ENCODE results near the gene SLC1A7. TPM values are rescaled to one million over a fixed set of nuclear protein-coding genes. Genes with fewer than 3 reads are reported as not detected.

Gene SLC1A7
- total and polyA plus RNA-seq, 2 donors (not counting 1 experiment from before 2014, with no cell fraction given), result 0.10 TPM; not detected in 1

DNA sequence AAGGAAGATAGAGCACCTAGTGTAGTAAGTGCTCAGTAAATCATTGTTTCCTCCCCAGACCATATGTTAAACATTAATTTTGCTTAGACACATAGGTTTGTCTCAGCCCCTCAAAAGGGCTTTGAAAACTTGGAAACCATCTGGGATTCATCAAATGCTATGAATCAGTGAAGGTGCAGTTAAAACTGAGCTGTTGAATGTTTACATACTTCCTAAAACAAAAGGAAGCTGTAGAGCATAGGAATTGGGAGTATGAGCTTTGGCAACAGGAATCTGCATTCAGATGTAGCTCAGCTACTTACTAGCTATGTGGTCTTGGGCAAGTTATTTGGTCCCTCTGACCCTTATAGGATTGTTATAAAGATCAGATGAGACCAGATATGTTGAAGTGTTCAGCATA is 99.2 kb downstream of the SLC1A7 start:
- H3K27ac Mint-ChIP-seq, result no peak overlapping the region
- Histone ChIP-seq H3K9me3 (ENCODE audit: control extremely low read depth in 1 of 3, control insufficient read depth in 2 of 3, insufficient read depth in 1 of 3, low read length in 2 of 3) (no peaks in the 10 kb centered on the region), H3K36me3 (replicated peaks in 1 of 2; ENCODE audit: control extremely low read depth in 1 of 2, control insufficient read depth in 1 of 2, extremely low read depth in 1 of 2, insufficient read depth in 2 of 2, low read length in 1 of 2) (peaks cover 11 to 42% of the 10 kb centered on the region in 2 experiments), H3K27ac (ENCODE audit: low read length in 2 of 2) (no peak overlapping the region), H3K79me2 (ENCODE audit: control insufficient read depth, insufficient read depth, low read length) (no peaks in the 10 kb centered on the region), H3K9ac (ENCODE audit: low read length) (no peak overlapping the region), H3K27me3 (replicated peaks in 1 of 4; ENCODE audit: control extremely low read depth in 1 of 4, control insufficient read depth in 3 of 4, insufficient read depth in 4 of 4, low read length in 3 of 4) (no peaks in the 10 kb centered on the region), H3K4me2 (replicated peaks; ENCODE audit: low read depth, low read length, poor library complexity, severe bottlenecking) (no peak overlapping the region), H2AFZ (ENCODE audit: insufficient read depth, low read depth, low read length, poor library complexity, severe bottlenecking) (no peak overlapping the region), H3K4me3 (ENCODE audit: control extremely low read depth in 1 of 5, extremely low read depth in 1 of 5, insufficient read depth in 1 of 5, low read depth in 2 of 5, low read length in 4 of 5) (no peak overlapping the region), H3K4me1 (ENCODE audit: control insufficient read depth in 2 of 2, insufficient read depth in 2 of 2, low read length in 2 of 2) (no peaks in the 10 kb centered on the region), H4K20me1 (ENCODE audit: control insufficient read depth, insufficient read depth, low read length, poor library complexity, severe bottlenecking) (peaks cover 4% of the 10 kb centered on the region)
- H3K27me3 Mint-ChIP-seq, result no peaks in the 10 kb centered on the region
- ChIA-PET POLR2A (no interaction called here), CTCF (no interaction called here)
- intact Hi-C loops (cut with micrococcal nuclease), result no loop called here
- H3K4me1 Mint-ChIP-seq, result no peaks in the 10 kb centered on the region
- DNase-seq (no peak), ATAC-seq (ENCODE audit: low read depth) (no peak)
- no peak overlapping the region for H3K4me3 Mint-ChIP-seq
- no peaks in the 10 kb centered on the region for H3K9me3 Mint-ChIP-seq (ENCODE audit: insufficient read depth)
- TF ChIP-seq EZH2 (IDR thresholded peaks at IDR 0.05; ENCODE audit: borderline replicate concordance, insufficient read depth, low read depth, low read length, poor library complexity, severe bottlenecking), result no peak

DNA sequence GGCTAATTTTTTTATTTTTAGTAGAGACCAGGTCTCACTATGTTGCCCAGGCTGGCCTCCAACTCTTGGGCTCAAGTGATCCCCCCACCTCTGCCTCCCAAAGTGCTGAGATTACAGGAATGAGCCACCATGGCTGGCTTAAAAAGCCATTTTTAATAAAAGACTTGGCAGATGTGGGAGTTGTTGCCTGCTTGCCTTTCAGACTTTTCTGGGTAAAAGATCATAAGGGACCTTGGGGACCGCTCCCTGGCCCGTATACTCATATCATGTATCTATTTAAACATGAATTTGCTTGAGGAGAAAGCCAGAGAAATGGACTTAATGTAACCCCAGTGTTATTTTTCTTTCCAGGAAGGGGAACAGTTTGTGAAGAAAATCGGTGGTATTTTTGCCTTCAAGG is 103.9 kb downstream of the SLC1A7 start:
- Histone ChIP-seq H3K4me1 (ENCODE audit: control insufficient read depth in 2 of 2, insufficient read depth in 2 of 2, low read length in 2 of 2) (no peaks in the 10 kb centered on the region), H3K9ac (ENCODE audit: low read length) (no peak overlapping the region), H3K36me3 (replicated peaks in 1 of 2; ENCODE audit: control extremely low read depth in 1 of 2, control insufficient read depth in 1 of 2, extremely low read depth in 1 of 2, insufficient read depth in 2 of 2, low read length in 1 of 2) (peaks cover 1 to 34% of the 10 kb centered on the region in 2 experiments), H2AFZ (ENCODE audit: insufficient read depth, low read depth, low read length, poor library complexity, severe bottlenecking) (no peak overlapping the region), H4K20me1 (ENCODE audit: control insufficient read depth, insufficient read depth, low read length, poor library complexity, severe bottlenecking) (no peaks in the 10 kb centered on the region), H3K4me2 (replicated peaks; ENCODE audit: low read depth, low read length, poor library complexity, severe bottlenecking) (no peak overlapping the region), H3K4me3 (ENCODE audit: control extremely low read depth in 1 of 5, extremely low read depth in 1 of 5, insufficient read depth in 1 of 5, low read depth in 2 of 5, low read length in 4 of 5) (no peak overlapping the region), H3K27ac (ENCODE audit: low read length in 2 of 2) (no peak overlapping the region), H3K79me2 (ENCODE audit: control insufficient read depth, insufficient read depth, low read length) (no peaks in the 10 kb centered on the region), H3K9me3 (ENCODE audit: control extremely low read depth in 1 of 3, control insufficient read depth in 2 of 3, insufficient read depth in 1 of 3, low read length in 2 of 3) (no peaks in the 10 kb centered on the region), H3K27me3 (replicated peaks in 1 of 4; ENCODE audit: control extremely low read depth in 1 of 4, control insufficient read depth in 3 of 4, insufficient read depth in 4 of 4, low read length in 3 of 4) (no peaks in the 10 kb centered on the region)
- WGBS (ENCODE audit: insufficient coverage), result 100% methylated on average over 1 of the region's 3 CpGs
- Mint-ChIP-seq H3K4me3 (no peak overlapping the region), H3K27ac (no peak overlapping the region), H3K27me3 (no peaks in the 10 kb centered on the region), H3K9me3 (ENCODE audit: insufficient read depth) (no peaks in the 10 kb centered on the region), H3K4me1 (no peaks in the 10 kb centered on the region)
- ChIA-PET CTCF (no interaction called here), POLR2A (no interaction called here)
- no peak for DNase-seq
- ATAC-seq (ENCODE audit: low read depth), result no peak
- TF ChIP-seq, protein P1, sequence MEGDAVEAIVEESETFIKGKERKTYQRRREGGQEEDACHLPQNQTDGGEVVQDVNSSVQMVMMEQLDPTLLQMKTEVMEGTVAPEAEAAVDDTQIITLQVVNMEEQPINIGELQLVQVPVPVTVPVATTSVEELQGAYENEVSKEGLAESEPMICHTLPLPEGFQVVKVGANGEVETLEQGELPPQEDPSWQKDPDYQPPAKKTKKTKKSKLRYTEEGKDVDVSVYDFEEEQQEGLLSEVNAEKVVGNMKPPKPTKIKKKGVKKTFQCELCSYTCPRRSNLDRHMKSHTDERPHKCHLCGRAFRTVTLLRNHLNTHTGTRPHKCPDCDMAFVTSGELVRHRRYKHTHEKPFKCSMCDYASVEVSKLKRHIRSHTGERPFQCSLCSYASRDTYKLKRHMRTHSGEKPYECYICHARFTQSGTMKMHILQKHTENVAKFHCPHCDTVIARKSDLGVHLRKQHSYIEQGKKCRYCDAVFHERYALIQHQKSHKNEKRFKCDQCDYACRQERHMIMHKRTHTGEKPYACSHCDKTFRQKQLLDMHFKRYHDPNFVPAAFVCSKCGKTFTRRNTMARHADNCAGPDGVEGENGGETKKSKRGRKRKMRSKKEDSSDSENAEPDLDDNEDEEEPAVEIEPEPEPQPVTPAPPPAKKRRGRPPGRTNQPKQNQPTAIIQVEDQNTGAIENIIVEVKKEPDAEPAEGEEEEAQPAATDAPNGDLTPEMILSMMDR (IDR thresholded peaks at IDR 0.05), result no peak
- no peak for TF ChIP-seq EZH2 (IDR thresholded peaks at IDR 0.05; ENCODE audit: borderline replicate concordance, insufficient read depth, low read depth, low read length, poor library complexity, severe bottlenecking)
- intact Hi-C loops (cut with micrococcal nuclease), result no loop called here

Small RNAs within 50 kb of the gene (small RNA-seq; reads per million reads assigned to genes)
- not detected for gene HIGD1AP11 (ENCODE audit: insufficient read length, low read depth, low replicate concordance)

Other genes starting within 250 kb of the SLC1A7 start
- 116 TPM in 2 replicates for gene ECHDC2, start 220.9 kb downstream of the SLC1A7 start, total RNA-seq
- gene ECHDC2, start 220.9 kb downstream of the SLC1A7 start, polyA plus RNA-seq, result 106 and 121 TPM in 2 replicates
- 45.0 and 46.6 TPM in 2 replicates for gene SCP2, start 215.4 kb downstream of the SLC1A7 start, total RNA-seq
- gene SCP2, start 215.4 kb downstream of the SLC1A7 start, polyA plus RNA-seq, result 19.4 and 25.3 TPM in 2 replicates
- not detected in 2 replicates for gene PODN, start 80.4 kb downstream of the SLC1A7 start, total RNA-seq
- gene PODN, start 80.4 kb downstream of the SLC1A7 start, polyA plus RNA-seq, result not detected in 2 replicates
- gene CPT2, start 54.2 kb upstream of the SLC1A7 start, total RNA-seq, result 16.7 and 19.8 TPM in 2 replicates
- gene CPT2, start 54.2 kb upstream of the SLC1A7 start, polyA plus RNA-seq, result 5.0 and 6.3 TPM in 2 replicates
- 62.0 and 62.1 TPM in 2 replicates for gene CZIB, start 78.0 kb upstream of the SLC1A7 start, total RNA-seq
- gene CZIB, start 78.0 kb upstream of the SLC1A7 start, polyA plus RNA-seq, result 47.9 and 51.8 TPM in 2 replicates
- gene MAGOH, start 95.9 kb upstream of the SLC1A7 start, total RNA-seq, result 36.2 and 45.6 TPM in 2 replicates
- gene MAGOH, start 95.9 kb upstream of the SLC1A7 start, polyA plus RNA-seq, result 10.8 and 42.5 TPM in 2 replicates
- 9.4 and 9.7 TPM in 2 replicates for gene LRP8, start 185.4 kb upstream of the SLC1A7 start, total RNA-seq
- 5.3 and 7.8 TPM in 2 replicates for gene LRP8, start 185.4 kb upstream of the SLC1A7 start, polyA plus RNA-seq